Hindlimb muscle (tissue), 1 donor: ENCODE data around the gene PPP1R3G. TPM values are rescaled to one million over a fixed set of nuclear protein-coding genes. Genes with fewer than 3 reads are reported as not detected.

ENCODE experiments used
- DNase-seq: peaks from one replicate; pipeline ENCODE4 v3.0.0-alpha.2; 2013
- polyA plus RNA-seq: library from polyadenylated mRNA; unstranded; fragments of 120-200 nt; gene quantifications from one replicate; pipeline ENCODE4 v1.2.1, GENCODE V29; 2013; ENCODE audit not compliant: insufficient read length

The PPP1R3G gene
- polyA plus RNA-seq, 1 donor: 1.9 TPM

DNA sequence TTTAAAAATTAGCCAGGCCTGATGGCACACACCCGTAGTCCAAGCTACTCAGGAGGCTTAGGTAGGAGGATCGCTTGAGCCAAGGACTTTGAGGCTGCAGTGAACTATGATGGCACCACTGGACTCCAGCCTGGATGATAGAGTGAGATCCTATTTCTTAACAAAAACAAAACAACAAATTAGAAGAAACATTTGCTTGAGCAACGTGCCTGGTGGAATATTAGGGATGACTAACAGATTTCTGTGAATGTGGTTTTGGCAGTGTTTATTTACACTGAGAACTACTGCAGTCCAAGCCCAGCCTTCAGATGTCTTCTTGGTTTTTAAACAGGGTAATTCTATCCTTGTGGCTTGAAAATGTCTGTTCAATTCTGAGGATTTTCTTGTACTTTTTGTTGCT, 9.2 kb downstream of the PPP1R3G start:
- DNase-seq: no peak

DNA sequence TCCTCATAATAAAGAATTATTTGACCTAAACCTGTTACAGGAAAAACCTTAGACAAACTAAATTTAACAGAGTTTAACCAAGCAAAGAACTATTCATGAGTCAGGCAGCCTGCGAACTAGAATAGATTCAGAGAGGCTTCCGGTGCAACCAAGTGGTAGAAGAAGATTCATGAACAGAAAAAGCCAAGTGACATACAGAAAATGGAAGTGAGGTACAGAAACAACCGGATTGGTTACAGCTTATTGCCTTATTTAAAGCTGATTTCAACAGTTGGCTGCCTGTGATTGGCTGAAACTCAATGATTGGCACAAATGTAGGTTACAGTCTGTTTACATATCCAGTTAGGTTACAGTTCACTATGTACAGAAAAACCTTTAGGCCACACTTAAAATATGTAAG, 10.1 kb downstream of the PPP1R3G start:
- DNase-seq: no peak

DNA sequence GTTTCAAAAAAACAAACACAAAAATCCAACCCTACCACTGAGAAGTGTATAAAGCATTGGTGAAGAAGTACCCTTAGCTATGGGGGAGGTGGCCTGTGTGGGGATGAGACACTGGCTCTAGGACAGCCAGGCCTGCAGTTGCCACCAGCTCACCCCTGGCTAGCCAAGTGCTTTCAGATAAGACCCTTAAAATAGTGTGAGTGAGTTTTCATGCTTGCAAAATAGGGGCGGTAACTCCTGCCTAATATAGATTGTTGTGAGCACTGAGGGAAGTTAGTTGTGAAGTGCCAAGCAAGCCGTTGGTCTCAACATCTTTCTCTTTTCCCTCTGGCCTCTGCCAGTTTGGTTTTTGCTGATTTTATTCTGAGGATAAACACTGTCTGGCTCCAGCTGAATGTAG, 11.3 kb downstream of the PPP1R3G start:
- no peak for DNase-seq

GRCh38 chr6:5098501-5099270, 13.5 kb downstream of the PPP1R3G start:
- no peak for DNase-seq

DNA sequence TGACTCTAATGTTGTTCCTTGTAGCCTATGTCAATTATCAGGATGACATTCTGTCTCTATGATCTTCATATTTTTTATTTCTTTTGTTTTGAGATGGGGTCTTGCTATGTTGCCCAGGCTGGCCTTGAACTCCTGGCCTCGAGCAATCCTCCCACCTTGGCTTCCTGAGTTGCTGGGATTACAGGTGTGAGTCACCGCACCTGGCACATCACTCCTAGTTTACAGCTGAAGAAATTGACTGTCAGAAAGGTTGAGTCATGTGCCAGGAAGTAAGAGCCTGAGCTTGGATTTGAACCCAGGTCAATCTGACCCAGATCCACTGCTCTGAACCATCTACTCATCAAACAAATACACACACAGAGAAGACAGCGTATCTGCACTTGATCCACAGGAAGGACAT, 14.4 kb downstream of the PPP1R3G start:
- no peak for DNase-seq

DNA sequence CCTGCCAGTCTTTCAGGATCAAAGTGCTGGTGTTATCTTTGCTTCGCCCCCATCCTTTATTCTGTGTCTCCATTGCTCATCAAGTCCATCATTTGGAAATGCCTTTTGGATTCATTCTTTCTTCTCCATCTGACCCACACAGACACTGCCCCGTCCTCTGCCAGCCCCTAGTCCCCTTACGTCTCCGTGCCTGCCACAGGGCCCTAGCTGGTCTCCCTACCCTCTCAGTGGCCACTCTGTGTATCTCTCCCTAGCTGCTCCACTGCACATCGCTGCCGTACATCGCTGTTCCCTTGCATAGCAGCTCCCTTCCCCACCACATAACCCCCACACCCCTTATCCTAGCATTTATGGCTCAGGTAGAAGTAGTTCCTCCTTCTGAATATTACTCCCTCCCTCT, 15.7 kb downstream of the PPP1R3G start:
- no peak for DNase-seq

- DNase-seq: no peak
Measured at GRCh38 chr6:5102267-5102970, 17.3 kb downstream of the PPP1R3G start.

DNA sequence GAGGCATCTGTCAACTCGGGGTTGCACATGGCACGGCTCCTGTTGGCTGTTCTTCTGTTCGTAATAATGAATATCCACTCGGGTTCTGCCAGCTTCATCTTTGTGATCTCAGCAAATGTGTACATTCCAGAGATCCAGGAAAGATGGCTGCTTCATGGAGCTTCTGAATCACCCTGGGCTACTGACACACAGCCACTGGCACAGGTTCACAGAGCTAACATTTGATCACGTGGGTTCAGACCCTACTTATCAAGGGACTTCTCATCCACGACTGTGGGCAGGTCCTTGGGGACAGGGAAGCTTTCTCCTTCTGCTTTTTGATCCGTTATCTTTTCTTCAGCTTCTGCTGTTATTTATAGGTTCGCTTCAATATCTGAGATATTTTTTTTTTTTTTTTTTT, 18.1 kb downstream of the PPP1R3G start:
- no peak for DNase-seq

DNA sequence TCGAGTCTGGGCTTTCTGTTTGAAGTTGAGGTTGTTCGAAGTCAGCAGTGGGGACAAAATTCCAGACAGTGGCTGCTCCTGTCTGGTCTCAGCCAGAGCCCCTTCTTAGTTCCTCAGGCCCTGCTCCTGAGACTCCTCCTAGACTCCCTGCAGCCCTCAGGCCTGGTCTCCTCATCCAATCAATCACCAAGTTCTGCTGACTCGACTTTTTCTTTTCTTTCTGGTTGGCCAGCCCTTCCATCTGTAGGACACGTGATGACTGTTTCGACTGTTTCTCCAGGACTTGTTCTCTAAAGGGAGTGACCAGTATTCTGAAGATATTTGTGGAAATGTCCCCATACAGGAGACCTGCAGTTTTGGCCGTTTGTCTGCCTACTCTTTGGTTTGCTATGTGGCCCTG, 19.5 kb downstream of the PPP1R3G start:
- DNase-seq: no peak

DNA sequence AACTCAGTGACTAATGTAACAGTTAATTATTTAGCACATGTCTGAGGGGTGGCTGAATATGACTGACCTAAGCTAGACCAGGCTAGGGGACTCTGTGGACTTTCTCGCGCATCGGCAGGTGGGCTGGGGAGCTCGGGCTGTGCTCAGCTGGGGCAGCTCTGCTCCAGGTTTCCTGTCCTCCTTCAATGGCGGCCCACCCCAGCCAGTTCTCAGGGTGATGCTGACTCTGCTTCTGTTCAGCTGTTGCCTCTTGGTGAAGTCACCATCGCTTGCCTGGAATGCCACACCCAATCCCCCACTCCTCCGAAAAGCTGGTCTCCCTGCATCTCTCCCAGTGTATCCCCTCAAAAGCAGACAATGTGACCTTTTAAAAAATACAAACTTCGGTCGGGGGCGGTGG, 20.0 kb downstream of the PPP1R3G start:
- DNase-seq: no peak

GRCh38 chr6:5107341-5107740, 22.2 kb downstream of the PPP1R3G start:
- no peak for DNase-seq

DNA sequence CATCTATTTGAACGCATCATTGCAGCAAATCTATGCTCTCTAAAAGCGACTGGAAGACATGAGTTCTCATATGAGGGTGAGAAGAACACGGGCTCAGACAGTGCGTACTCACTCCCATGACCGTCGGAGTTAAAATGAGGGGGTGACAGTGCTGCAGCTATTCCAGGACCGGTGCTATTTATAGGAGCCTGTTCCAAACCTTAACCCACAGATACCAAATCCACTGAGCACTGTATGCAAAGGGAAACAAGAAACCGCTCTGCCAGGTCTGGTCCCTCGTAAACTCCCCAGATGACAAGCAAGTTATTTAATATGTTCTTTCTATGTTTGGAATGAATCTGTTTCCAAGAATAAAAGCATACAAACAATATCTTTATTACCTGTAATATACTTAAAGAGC, 22.9 kb downstream of the PPP1R3G start:
- DNase-seq: no peak

DNA sequence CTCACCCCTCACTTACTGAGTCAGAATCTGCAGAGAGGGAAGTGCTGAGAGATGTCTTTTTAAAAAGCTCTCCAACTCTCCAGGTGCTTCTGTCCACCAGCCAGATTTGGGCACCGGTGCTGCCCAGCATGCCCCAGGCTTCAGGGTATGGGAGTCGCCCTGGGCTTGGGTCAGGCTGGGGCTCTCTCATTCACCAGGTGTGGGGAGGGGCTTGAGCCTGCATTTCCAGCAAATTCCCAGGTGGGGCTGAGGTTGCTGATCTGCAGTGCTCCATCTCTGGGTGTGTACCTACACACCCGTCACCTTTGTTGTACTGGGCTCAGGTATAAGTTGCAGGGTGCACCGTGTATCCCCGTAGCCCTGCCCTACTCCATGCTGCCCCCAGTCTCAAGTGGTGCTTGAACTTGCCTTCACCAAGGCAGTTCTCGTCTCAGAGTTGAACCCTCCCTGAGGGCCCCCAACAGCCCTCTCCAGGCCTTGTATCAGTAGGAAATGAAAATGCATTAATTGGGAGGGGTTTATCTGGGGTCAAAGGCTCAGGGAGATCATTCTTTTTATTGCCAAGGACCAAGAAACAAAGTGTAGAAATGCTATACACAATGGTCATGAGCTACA, 23.5 kb downstream of the PPP1R3G start:
- no peak for DNase-seq

GRCh38 chr6:5109436-5109835, 24.3 kb downstream of the PPP1R3G start:
- DNase-seq: no peak

GRCh38 chr6:5110246-5110645, 25.1 kb downstream of the PPP1R3G start:
- DNase-seq: no peak

DNA sequence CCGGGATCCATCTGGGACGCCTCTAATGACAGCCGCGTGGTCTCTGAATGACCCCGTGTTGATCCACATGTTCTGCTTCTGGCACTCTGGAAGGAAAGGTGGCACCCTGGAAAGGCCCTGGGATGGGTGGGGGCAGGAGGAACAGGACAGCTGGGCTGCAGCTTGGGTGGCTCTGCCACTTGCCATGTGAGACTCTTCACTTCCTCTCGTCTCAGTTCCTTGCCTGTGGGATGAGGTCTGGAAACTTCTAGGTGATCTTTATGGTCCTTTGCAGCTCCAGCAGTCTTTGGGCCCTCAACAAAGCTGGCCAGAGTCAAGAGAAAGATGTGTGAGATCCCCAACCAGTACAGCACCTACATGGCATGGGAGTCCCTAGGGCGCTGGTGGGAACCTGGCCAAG, 26.5 kb downstream of the PPP1R3G start:
- DNase-seq: no peak

DNA sequence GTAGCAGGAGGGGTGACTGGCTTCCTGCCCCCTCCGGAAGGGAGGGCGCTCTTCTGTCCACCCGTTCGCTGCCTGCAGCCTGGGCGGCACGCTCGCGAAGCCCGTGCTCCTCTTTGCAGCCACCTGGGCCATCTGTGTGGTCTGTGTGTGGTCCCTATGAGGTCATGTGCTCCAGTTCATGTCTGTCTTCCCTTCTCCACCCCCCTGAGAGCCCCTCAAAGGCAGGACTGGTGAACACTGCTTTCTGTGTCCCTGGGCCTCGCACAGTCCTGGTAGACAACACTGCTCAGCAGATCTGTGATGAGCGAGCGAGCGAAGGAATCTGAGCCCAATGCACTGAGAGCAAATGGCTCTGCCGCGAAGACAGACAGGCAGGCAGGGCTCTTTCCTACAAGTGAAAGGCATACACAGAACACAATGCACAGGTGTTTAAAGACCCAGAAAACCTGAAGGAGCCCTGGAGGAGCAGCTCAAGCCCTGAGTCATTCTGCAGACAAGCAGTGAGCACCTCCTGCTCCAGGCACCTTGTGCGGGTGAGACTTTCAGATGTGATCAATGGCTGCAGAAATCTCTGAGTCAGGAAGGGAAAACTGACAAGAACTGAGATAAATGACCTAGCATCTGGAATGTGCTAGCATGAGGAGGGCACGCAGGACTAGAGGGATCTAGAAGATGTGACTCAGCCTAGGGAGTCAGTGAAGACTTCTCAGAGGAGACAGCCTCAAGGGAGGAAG, 27.1 kb downstream of the PPP1R3G start:
- DNase-seq: no peak

DNA sequence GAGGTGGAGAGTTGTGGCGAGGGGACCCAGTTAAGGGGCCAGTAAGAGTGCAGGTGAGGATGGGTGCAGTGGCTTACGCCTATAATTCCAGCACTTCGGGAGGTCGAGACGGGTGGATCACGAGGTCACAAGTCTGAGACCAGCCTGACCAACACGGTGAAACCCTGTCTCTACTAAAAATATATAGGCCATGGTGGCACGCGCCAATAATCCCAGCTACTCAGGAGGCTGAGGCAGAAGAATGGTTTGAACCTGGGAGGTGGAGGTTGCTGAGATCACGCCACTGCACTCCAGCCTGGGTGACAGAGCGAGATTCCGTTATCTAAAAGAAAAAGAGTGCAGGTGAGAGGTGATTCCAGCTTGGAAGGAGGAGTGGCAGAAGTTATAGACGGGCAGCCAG, 28.0 kb downstream of the PPP1R3G start:
- no peak for DNase-seq

DNA sequence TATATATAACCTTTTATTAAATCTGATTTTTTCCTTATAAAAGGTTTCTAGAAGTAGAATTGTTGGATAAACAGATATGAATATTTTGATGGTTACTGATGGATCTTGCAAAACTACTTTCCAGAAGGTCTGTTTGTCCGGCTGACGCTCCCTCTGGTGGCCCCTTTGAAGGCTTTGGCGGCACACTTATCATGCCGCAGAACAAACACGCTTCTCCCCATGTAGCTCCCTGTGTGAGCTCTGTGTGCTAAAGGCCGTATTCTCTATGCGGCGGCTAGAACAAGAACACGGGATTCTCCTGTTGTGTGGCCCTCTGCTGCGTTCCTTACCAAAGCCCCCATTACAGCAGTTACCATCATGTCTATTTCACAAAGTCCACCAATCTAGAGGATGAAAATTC, 30.0 kb downstream of the PPP1R3G start:
- DNase-seq: no peak

DNA sequence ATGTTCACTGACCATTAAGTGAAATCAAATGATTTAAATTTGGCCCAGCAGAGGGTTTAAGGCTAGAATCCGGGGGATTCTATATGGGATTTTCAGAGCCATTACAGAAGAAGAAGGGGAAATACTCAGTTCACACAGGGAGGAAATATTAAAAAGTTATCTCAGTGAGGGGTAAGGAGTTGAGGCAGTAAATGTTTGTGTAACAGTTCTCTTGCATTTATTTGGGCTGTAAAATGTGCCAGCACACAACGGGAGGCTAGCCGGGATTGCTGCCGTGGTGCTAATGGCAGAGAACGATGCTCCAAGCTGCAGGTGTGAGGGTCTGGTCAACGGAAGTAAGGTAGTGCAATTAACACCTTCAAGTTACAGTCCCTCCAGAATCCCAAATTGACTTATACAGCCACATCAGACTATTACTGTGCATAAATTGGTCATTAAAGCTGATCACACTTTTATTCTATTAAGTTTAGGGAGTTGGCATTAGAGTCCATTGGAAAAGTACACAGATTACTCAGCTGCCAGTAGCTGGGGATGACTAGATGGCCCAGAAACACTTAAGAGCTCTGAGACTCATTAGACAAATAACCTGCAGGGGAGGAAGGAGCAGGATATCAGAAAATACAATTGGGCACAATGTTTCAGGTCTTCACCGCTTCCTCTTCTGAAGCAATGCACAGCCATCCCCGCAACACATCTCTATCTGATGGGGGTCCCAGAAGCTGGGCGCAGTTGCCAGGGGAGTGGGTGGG, 31.3 kb downstream of the PPP1R3G start:
- DNase-seq: no peak

- no peak for DNase-seq
Measured at GRCh38 chr6:5119090-5119951, 34.2 kb downstream of the PPP1R3G start.
